H1 (cell line): ENCODE data around the gene CEACAM16. TPM values are rescaled to one million over a fixed set of nuclear protein-coding genes. Genes with fewer than 3 reads are reported as not detected.

Experiments used
- CREB1 ChIP-seq: IDR thresholded peaks from 2 replicates; pipeline ENCODE4 v1.6.1; 2012; ENCODE audit warnings: inconsistent platforms
- EZH2 ChIP-seq: fragments of 200-600 bp; sonication (generic); IDR thresholded peaks from 2 replicates; pipeline ENCODE4 v1.7.1; 2012; ENCODE audit warnings: low read depth, mild to moderate bottlenecking, moderate library complexity, low read length, inconsistent platforms; ENCODE audit not compliant: severe bottlenecking
- GABPA ChIP-seq: IDR thresholded peaks from 2 replicates; pipeline ENCODE4 v1.6.1; 2011; ENCODE audit warnings: mild to moderate bottlenecking, low read length, moderate library complexity, borderline replicate concordance; ENCODE audit not compliant: insufficient read depth
- GTF2F1 ChIP-seq: IDR thresholded peaks from 2 replicates; pipeline ENCODE4 v1.6.1; 2012; ENCODE audit warnings: low read depth, low read length, improper control_type of control experiment, borderline replicate concordance
- JUN ChIP-seq: IDR thresholded peaks from 2 replicates; pipeline ENCODE4 v1.6.1; 2011; ENCODE audit warnings: low read depth, mild to moderate bottlenecking, improper control_type of control experiment, low read length
- JUND ChIP-seq: IDR thresholded peaks from 2 replicates; pipeline ENCODE4 v1.6.1; 2011; ENCODE audit warnings: mild to moderate bottlenecking, improper control_type of control experiment, low read length
- RNF2 ChIP-seq: fragments of 200-900, 300-1000 bp; sonication (generic); IDR thresholded peaks from 2 replicates; pipeline ENCODE4 v1.7.1; 2016; ENCODE audit warnings: borderline replicate concordance, low read depth, mild to moderate bottlenecking, antibody characterized with exemption, low read length; ENCODE audit not compliant: poor library complexity, severe bottlenecking; ENCODE audit errors: missing control alignments
- SP2 ChIP-seq: IDR thresholded peaks from 2 replicates; pipeline ENCODE4 v1.6.1; 2012; ENCODE audit warnings: mild to moderate bottlenecking, low read length, inconsistent platforms
- ZNF274 ChIP-seq: IDR thresholded peaks from 2 replicates; pipeline ENCODE4 v1.7.0; 2012; ENCODE audit warnings: low read length, borderline replicate concordance; ENCODE audit errors: extremely low read depth
- polyA plus RNA-seq, 7 experiments: library from polyadenylated mRNA; depleted of rRNA in 3 of 7; stranded (reverse) in 5 of 7; unstranded in 2 of 7; fragments of >200 nt in 5 of 7; fragments of 200-250 nt in 2 of 7; gene quantifications; 1 replicate in 5 of 7; 2 replicates in 1 of 7; 4 replicates in 1 of 7; pipeline versions ENCODE4 v1.2.1 to v1.2.3, GENCODE V29; 2011 to 2013; ENCODE audit warnings: missing spikeins in 2 of 7, mixed read lengths in 2 of 7
- total RNA-seq: library from RNA; stranded (reverse); fragmentation: NEBNext Ultra II Directional; extraction: Animal tissue kit (Norgen Biotek cat#: 25700); gene quantifications from 2 replicates; pipeline ENCODE4 v1.2.1, GENCODE V29; 2021
- TF ChIP-seq, protein P1 (sequence below): fragments of 300-600 bp; sonication (generic); IDR thresholded peaks from 2 replicates; pipeline ENCODE4 v1.7.1; 2012; ENCODE audit warnings: low read length, moderate library complexity, mild to moderate bottlenecking, inconsistent platforms; ENCODE audit not compliant: insufficient replicate concordance

The CEACAM16 gene
- total and polyA plus RNA-seq, 2 of the 8 experiments (the other 6 are each of a cell fraction or from before 2014, with no cell fraction given) = not detected

DNA sequence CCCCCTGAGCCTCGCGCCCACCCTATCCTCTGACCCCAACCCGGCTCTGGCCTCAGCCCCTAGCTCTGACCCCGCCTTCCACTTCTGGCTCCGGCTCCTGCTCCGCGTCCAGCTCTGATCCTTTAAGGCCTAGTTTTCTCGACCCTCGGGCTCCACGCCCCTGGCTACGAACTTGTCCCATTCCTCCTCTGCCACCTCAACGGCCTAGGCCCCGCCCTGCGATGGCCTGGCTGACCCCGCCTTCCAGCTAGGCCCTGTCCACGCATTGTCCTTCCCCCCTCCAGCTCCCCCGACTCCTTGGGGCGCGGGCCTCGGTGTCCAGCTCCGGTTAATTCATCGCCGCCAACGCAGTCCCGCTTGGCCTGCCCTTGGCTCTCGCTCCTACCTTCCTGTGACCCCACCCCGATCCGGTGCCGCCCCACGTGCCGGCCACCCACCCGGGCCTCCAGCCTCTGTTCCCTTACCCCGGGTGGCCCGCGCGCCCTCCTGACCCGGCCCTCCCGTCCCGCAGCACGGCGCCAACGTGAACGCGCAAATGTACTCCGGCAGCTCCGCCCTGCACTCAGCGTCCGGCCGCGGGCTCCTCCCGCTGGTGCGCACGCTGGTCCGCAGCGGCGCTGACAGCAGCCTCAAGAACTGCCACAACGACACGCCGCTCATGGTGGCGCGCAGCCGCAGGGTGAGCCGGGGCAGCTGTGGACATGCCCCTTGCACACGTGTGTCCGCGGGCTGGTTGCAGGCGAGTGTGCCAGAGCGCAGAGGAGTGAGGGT lies 59.0 kb downstream of the CEACAM16 start (continued):
- TF ChIP-seq, protein P1, sequence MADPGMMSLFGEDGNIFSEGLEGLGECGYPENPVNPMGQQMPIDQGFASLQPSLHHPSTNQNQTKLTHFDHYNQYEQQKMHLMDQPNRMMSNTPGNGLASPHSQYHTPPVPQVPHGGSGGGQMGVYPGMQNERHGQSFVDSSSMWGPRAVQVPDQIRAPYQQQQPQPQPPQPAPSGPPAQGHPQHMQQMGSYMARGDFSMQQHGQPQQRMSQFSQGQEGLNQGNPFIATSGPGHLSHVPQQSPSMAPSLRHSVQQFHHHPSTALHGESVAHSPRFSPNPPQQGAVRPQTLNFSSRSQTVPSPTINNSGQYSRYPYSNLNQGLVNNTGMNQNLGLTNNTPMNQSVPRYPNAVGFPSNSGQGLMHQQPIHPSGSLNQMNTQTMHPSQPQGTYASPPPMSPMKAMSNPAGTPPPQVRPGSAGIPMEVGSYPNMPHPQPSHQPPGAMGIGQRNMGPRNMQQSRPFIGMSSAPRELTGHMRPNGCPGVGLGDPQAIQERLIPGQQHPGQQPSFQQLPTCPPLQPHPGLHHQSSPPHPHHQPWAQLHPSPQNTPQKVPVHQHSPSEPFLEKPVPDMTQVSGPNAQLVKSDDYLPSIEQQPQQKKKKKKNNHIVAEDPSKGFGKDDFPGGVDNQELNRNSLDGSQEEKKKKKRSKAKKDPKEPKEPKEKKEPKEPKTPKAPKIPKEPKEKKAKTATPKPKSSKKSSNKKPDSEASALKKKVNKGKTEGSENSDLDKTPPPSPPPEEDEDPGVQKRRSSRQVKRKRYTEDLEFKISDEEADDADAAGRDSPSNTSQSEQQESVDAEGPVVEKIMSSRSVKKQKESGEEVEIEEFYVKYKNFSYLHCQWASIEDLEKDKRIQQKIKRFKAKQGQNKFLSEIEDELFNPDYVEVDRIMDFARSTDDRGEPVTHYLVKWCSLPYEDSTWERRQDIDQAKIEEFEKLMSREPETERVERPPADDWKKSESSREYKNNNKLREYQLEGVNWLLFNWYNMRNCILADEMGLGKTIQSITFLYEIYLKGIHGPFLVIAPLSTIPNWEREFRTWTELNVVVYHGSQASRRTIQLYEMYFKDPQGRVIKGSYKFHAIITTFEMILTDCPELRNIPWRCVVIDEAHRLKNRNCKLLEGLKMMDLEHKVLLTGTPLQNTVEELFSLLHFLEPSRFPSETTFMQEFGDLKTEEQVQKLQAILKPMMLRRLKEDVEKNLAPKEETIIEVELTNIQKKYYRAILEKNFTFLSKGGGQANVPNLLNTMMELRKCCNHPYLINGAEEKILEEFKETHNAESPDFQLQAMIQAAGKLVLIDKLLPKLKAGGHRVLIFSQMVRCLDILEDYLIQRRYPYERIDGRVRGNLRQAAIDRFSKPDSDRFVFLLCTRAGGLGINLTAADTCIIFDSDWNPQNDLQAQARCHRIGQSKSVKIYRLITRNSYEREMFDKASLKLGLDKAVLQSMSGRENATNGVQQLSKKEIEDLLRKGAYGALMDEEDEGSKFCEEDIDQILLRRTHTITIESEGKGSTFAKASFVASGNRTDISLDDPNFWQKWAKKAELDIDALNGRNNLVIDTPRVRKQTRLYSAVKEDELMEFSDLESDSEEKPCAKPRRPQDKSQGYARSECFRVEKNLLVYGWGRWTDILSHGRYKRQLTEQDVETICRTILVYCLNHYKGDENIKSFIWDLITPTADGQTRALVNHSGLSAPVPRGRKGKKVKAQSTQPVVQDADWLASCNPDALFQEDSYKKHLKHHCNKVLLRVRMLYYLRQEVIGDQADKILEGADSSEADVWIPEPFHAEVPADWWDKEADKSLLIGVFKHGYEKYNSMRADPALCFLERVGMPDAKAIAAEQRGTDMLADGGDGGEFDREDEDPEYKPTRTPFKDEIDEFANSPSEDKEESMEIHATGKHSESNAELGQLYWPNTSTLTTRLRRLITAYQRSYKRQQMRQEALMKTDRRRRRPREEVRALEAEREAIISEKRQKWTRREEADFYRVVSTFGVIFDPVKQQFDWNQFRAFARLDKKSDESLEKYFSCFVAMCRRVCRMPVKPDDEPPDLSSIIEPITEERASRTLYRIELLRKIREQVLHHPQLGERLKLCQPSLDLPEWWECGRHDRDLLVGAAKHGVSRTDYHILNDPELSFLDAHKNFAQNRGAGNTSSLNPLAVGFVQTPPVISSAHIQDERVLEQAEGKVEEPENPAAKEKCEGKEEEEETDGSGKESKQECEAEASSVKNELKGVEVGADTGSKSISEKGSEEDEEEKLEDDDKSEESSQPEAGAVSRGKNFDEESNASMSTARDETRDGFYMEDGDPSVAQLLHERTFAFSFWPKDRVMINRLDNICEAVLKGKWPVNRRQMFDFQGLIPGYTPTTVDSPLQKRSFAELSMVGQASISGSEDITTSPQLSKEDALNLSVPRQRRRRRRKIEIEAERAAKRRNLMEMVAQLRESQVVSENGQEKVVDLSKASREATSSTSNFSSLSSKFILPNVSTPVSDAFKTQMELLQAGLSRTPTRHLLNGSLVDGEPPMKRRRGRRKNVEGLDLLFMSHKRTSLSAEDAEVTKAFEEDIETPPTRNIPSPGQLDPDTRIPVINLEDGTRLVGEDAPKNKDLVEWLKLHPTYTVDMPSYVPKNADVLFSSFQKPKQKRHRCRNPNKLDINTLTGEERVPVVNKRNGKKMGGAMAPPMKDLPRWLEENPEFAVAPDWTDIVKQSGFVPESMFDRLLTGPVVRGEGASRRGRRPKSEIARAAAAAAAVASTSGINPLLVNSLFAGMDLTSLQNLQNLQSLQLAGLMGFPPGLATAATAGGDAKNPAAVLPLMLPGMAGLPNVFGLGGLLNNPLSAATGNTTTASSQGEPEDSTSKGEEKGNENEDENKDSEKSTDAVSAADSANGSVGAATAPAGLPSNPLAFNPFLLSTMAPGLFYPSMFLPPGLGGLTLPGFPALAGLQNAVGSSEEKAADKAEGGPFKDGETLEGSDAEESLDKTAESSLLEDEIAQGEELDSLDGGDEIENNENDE = no peak
- TF ChIP-seq RNF2 = no peak
- no peak for TF ChIP-seq EZH2
- no peak for TF ChIP-seq GTF2F1
- TF ChIP-seq GABPA = no peak; the same call in 1 of the 2 replicates
- TF ChIP-seq JUN = no peak
- TF ChIP-seq CREB1 = peak; percentile 53
- no peak for TF ChIP-seq ZNF274
- TF ChIP-seq JUND = no peak
- no peak for TF ChIP-seq SP2
